Thyroid gland (tissue), 4 donors: ENCODE measurements around the gene IREB2. TPM values are rescaled to one million over a fixed set of nuclear protein-coding genes. Genes with fewer than 3 reads are reported as not detected.

Experiments used
- DNase-seq, 2 donors: peaks; one replicate each; pipeline ENCODE4 v3.0.0-alpha.2; 2019
- H3K27ac ChIP-seq, 3 donors: fragments of 200-600 bp; sonication (generic); 1 replicate in 2 of 3; 2 replicates in 1 of 3; pipeline ENCODE4 v1.5.1; 2016 to 2019; ENCODE audit warnings: mild to moderate bottlenecking in 1 of 3, moderate library complexity in 1 of 3
- H3K27me3 ChIP-seq: fragments of 200-600 bp; sonication (generic); one replicate; pipeline ENCODE4 v1.5.1; 2019
- H3K36me3 ChIP-seq, 2 donors: fragments of 200-600 bp; sonication (generic); one replicate each; pipeline ENCODE4 v1.5.1; 2016 to 2019
- H3K4me1 ChIP-seq, 2 donors: fragments of 200-600 bp; sonication (generic); one replicate each; pipeline ENCODE4 v1.5.1; 2017 to 2019
- H3K4me3 ChIP-seq, 3 donors: fragments of 200-600 bp; sonication (generic); replicated peaks in 1 of 3; 1 replicate in 2 of 3; 2 replicates in 1 of 3; pipeline ENCODE4 v1.5.1; 2016; ENCODE audit warnings: mild to moderate bottlenecking in 1 of 3
- H3K9me3 ChIP-seq: fragments of 200-600 bp; sonication (generic); one replicate; pipeline ENCODE4 v1.5.1; 2017
- CTCF ChIP-seq, 6 experiments: fragments of 200-600 bp in 3 of 6; fragments of 450-650 bp in 3 of 6; sonication (generic) in 3 of 6; IDR thresholded peaks; one replicate each; pipeline ENCODE4 v1.5.1; 2016 to 2019; ENCODE audit warnings: antibody characterized with exemption in 6 of 6, mild to moderate bottlenecking in 2 of 6, inconsistent platforms in 1 of 6, moderate library complexity in 1 of 6
- POLR2A ChIP-seq, 2 donors: fragments of 450-650 bp; IDR thresholded peaks; one replicate each; pipeline ENCODE4 v1.6.1; 2017; ENCODE audit warnings: antibody characterized with exemption in 2 of 2, mild to moderate bottlenecking in 2 of 2, moderate library complexity in 1 of 2
- WGBS, 2 donors: methylation state at CpG; one replicate each; pipeline ENCODE4 v1.1.5; 2017; 5-methylcytosine and 5-hydroxymethylcytosine counted together
- intact Hi-C: fragments of 100-400 bp; cut with DNase I; formaldehyde crosslinking; loops from one replicate; pipeline ENCODE4 v1.15.1; 2023
- total RNA-seq, 4 donors: library from RNA; depleted of rRNA; stranded (reverse); fragments of >200 nt; gene quantifications; one replicate each; pipeline ENCODE4 v1.2.3, GENCODE V29; 2016

Gene IREB2
- total RNA-seq, 4 donors from 2014 or later: 40.7 to 71.5 (median 51.0) TPM

GRCh38 chr15:78405336-78405924 lies 32.6 kb upstream of the IREB2 start:
- Histone ChIP-seq H3K9me3 (no peaks in the 10 kb centered on the region), H3K4me3 (no peak overlapping the region), H3K4me1 (no peaks in the 10 kb centered on the region), H3K36me3 (no peaks in the 10 kb centered on the region), H3K27me3 (no peaks in the 10 kb centered on the region), H3K27ac (no peak overlapping the region)
- TF ChIP-seq CTCF (IDR thresholded peaks at IDR 0.05) (no peak), POLR2A (IDR thresholded peaks at IDR 0.05) (no peak)
- no peak for DNase-seq
- intact Hi-C loops: no loop called here
- 34 to 40% methylated on average over 7 to 11 of the region's 26 CpGs for WGBS, 2 donors

GRCh38 chr15:78406016-78406585 lies 31.9 kb upstream of the IREB2 start:
- TF ChIP-seq CTCF (IDR thresholded peaks at IDR 0.05) (no peak), POLR2A (IDR thresholded peaks at IDR 0.05) (no peak)
- H3K27me3 ChIP-seq: no peaks in the 10 kb centered on the region
- DNase-seq: no peak

GRCh38 chr15:78407608-78408354 lies 30.2 kb upstream of the IREB2 start:
- DNase-seq: no peak
- no peaks in the 10 kb centered on the region for H3K27me3 ChIP-seq
- 72 to 73% methylated on average over 6 of the region's 6 CpGs for WGBS, 2 donors
- H3K4me1 ChIP-seq: no peaks in the 10 kb centered on the region
- H3K9me3 ChIP-seq: no peaks in the 10 kb centered on the region
- no peak overlapping the region for H3K27ac ChIP-seq
- no peaks in the 10 kb centered on the region for H3K36me3 ChIP-seq
- no peak for TF ChIP-seq CTCF (IDR thresholded peaks at IDR 0.05)
- TF ChIP-seq POLR2A (IDR thresholded peaks at IDR 0.05): no peak
- intact Hi-C loops: no loop called here
- H3K4me3 ChIP-seq: no peak overlapping the region

More at GRCh38 chr15:78406016-78406585, 31.9 kb upstream of the IREB2 start:
- WGBS, 2 donors: 87 to 96% methylated on average over 7 to 8 of the region's 8 CpGs
- Histone ChIP-seq H3K27ac (no peak overlapping the region), H3K4me3 (no peak overlapping the region), H3K4me1 (no peaks in the 10 kb centered on the region), H3K36me3 (no peaks in the 10 kb centered on the region), H3K9me3 (no peaks in the 10 kb centered on the region)
- intact Hi-C loops: no loop called here

- no peak for DNase-seq
- intact Hi-C loops: no loop called here
- Histone ChIP-seq H3K36me3 (no peaks in the 10 kb centered on the region), H3K4me1 (no peaks in the 10 kb centered on the region), H3K27me3 (no peaks in the 10 kb centered on the region), H3K27ac (no peak overlapping the region), H3K4me3 (no peak overlapping the region), H3K9me3 (no peaks in the 10 kb centered on the region)
- TF ChIP-seq POLR2A (IDR thresholded peaks at IDR 0.05) (no peak), CTCF (IDR thresholded peaks at IDR 0.05) (no peak)
- 72 to 79% methylated on average over 4 of the region's 4 CpGs for WGBS, 2 donors
Measured at GRCh38 chr15:78408355-78408640, 29.7 kb upstream of the IREB2 start.

GRCh38 chr15:78408961-78409360 lies 29.1 kb upstream of the IREB2 start:
- intact Hi-C loops: no loop called here
- Histone ChIP-seq H3K27me3 (no peaks in the 10 kb centered on the region), H3K9me3 (no peaks in the 10 kb centered on the region), H3K36me3 (no peaks in the 10 kb centered on the region), H3K4me3 (no peak overlapping the region), H3K4me1 (no peaks in the 10 kb centered on the region), H3K27ac (no peak overlapping the region)
- TF ChIP-seq CTCF (IDR thresholded peaks at IDR 0.05) (no peak), POLR2A (IDR thresholded peaks at IDR 0.05) (no peak)
- WGBS, 2 donors: 68 to 71% methylated on average over 2 of the region's 2 CpGs
- DNase-seq: no peak
